SK-N-MC (cell line): ENCODE measurements around the gene PSMD13.

Source experiments
- EZH2 ChIP-seq: fragments of 200-600 bp; sonication (generic); IDR thresholded peaks from one replicate; pipeline ENCODE4 v1.6.1; 2017; ENCODE audit warnings: antibody characterized with exemption
- POLR2AphosphoS5 ChIP-seq: IDR thresholded peaks from 2 replicates; pipeline ENCODE4 v1.6.1; 2012; ENCODE audit warnings: mild to moderate bottlenecking, low read depth, low read length, borderline replicate concordance

- TF ChIP-seq POLR2AphosphoS5, result no peak
- no peak for TF ChIP-seq EZH2
Measured at GRCh38 chr11:223026-223789, 13.6 kb upstream of the PSMD13 start.
